Measurements from ENCODE around the gene FBXO42.
"Not testable (repeated sequence)": the region's sequence is repeated elsewhere in the genome, so short reads cannot be mapped to it uniquely, and the experiment has no call there.

Gene FBXO42

DNA sequence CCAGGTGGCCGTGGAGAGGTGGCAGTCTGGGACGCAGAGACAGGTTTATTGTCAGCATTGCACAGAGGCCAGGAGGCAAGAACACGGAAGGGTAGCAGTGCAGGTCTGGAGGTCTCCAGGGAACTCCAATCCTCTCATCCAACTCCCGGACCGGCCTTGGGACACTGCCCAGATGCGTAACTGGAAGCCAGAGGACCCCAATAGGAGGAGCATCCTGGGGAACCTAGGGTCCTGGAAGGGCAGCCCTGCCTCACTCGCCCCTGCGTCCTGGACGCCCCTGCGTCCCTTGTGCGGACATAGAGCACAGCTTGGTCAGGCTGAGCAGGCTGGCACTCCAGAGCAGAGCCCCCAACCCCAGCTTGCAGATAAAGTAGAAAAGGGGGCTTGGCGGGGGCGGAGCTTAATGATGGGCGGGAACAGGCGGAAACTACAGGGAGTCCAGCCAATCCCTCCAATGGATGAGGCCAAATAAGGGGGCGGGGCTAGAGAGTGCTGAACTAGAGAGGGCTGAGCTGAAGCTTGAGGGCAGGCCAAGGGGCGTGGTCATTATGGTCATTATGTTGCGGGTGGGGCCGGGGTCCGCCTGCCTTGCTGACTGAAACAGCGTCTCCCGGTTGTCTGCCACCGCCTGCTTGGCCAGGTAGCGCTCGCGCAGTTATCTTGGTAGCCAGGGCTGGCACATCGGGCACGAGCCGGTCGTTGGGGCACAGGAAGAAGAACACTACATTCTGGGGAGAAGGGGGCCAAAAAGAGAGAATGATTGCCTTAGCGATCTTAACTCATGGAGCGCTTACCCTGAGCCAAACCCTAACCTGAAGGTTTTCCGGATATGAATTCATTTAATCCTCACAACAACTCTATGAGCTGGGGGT lies 136.2 kb downstream of the FBXO42 start:
- DNase-seq, result peak; percentile 0

DNA sequence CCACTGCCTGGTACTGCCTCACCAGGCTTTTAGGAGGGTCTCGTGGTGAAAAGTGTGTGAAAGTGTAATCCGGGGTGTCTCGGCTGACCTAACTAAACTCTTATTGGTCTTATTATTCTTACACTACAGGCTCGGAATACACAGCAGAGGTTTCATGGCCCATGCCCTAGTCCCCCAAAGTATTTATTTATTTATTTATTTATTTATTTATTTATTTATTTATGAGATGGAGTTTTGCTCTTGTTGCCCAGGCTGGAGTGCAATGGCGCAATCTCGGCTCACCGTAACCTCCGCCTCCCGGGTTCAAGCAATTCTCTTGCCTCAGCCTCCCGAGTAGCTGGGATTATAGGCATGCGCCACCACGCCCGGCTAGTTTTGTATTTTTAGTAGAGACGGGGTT lies 137.0 kb downstream of the FBXO42 start:
- DNase-seq, result not testable (repeated sequence)

DNA sequence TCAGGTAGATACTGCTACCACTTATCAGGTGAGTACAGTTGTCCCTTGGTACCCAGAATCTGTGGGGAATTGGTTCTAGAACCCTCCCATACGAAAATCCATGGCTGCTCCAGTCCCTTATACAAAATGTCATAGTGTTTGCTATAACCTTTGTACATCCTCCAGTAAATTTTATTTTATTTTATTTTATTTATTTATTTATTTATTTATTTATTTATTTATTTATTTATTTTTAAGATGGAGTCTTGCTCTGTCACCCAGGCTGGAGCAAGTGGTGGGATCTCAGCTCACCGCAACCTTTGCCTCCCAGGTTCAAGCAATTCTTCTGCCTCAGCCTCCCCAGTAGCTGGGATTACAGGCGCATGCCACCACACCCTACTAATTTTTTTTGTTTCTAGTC lies 138.7 kb downstream of the FBXO42 start:
- not testable (repeated sequence) for DNase-seq

DNA sequence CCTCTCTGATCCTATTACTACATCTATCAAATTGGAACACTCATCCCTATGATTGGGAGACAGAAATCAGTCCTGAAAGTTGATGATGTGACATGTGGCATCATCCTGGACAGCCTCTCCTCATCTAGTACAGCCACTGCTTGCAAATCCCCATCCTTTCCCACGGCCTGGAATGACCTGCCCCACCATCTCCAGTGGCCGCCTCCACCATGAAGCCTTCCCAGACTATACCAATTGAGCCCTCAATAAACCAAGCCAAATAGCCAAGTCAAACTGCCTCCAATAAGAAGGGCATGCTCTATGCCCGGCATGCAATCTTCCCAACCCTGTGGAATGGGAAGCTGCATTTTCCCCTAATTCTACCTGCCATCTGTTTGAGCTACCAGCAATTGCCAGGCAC lies 139.3 kb downstream of the FBXO42 start:
- no peak for DNase-seq

DNA sequence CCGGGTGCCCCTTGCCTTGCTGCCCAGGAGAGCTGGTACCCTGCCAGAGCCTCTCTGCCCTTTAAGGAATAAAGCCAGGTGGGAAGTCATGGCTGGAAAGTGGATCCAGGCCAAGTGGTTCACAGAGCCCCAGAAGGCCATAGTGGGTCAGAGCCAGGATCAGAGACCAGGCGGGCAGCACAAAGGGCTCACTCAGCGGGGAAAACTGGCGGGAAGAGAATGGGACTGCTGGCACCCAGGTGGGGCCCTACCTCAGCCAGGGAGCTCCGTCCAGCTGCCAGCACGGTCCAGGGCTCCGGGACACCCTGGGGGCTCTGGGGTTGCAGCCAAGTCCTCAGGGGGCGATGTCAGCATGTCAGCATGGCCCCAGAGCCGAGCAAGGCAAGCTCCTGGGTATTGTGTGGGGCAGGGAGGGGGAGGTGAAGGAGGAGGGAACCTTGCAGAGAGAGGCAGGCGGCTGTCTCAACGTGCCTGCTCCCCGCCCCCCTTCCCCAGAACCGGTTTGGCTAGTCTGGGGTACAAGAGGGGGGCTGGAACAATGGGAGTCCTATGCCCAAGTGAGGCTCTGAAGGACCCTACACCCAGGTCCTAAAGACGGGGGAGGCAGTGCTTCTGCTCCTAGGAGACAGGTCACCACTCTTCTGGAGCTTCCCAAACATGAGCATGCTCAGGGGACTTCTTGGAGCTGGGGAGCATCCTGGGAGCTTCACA lies 139.9 kb downstream of the FBXO42 start, which contains the start of gene ARHGEF19:
Gene ARHGEF19 (minus strand): TSS at position 402 of the 711 bp plus-strand sequence. CDS start 3,598 bp downstream, outside the sequence.
- no peak for DNase-seq

DNA sequence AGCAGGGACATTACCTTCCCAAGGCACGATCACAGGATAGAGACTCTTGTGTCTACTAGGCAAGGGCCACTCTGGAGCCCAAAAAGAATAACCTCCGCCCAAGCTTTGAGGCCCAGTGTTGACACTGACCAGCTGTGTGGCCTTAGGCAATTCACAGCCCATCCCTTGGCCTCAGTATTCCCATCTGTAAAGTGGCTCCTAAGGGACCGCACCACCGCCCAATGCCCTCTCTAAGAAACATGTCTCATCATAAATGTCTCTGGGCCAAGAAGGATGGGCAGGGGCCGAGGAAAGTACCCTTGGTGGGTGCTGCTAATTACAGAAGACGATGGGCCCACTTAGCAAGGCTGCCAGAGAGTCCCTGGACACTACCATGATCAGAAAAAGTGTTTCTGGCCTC lies 140.5 kb downstream of the FBXO42 start:
- no peak for DNase-seq

DNA sequence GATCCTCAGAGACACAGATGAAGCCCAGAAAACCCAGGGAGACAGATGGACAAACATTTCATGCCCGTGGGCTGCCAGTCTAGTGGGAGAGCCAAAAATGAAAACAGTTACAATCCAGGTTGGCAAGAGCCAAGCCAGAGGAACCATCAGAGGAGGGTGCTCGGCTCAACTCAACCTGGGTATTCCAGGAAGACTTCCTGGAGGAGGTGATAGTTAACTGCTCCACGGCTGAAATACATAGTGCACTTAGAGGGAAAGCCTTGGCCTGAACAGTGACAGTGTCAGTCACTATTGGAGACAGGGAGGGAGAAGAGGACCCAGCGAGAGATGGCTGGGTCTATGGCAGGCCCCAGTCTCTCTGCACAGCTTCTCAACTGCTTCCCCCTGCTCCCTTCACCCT lies 141.7 kb downstream of the FBXO42 start:
- no peak for DNase-seq

DNA sequence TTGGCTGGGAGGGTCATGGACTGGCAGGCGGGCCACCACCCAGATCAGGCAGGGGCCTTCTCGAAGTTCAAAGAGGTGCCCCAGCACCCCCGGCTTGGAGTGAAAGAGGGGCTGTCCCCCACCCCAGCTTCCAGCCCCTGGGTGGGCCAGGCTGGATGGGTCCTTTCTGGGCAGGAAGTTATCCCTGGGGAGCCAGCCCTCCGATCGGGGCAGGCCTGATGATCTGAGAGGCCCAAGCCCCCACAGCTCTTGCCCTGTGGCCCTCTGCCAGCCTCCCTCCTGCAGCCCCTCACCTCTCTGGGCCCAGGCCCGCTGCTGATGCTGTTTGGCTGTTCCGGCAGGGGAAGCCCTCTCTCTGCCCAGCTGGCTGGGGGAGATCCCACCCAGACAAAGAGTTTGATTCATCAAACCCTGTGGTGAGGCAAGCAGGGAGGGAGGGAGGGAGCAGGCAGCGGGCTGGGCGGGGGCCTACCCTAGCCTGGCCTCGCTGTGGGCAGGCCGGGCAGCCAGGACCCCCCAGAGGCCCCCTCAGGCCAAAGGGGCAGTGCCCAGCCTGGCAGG lies 142.4 kb downstream of the FBXO42 start:
- DNase-seq, result no peak

DNA sequence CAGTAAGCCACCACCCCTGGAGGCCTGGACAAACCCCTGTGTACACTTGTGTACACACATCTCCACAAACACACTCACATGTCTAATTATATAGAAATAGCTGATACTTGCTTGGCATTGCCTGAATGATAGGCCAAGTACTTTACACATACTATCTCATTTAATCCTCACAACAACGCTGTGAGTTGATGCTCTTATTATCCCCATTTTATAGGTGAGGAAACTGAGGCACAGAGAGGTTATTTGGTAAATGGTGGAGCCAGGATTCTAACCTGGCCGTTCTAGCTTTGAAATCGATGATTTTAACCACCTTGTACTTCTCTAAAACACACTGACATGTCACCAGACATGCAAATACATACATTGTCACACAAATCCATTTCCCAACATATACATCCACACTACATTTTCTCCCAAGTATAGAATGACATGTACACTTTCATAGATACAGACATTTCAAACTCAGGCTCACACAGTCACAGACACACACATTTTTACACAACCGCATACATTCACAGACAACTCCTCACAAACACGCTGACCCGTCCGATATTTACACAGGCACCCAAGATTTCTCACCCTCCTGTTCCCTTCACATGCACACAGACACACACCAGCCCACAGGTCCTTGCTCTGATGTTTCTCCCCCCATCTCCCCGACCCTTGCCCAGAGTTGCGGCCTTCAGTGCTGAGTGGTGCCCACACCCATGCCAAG lies 143.0 kb downstream of the FBXO42 start:
- no peak for DNase-seq

DNA sequence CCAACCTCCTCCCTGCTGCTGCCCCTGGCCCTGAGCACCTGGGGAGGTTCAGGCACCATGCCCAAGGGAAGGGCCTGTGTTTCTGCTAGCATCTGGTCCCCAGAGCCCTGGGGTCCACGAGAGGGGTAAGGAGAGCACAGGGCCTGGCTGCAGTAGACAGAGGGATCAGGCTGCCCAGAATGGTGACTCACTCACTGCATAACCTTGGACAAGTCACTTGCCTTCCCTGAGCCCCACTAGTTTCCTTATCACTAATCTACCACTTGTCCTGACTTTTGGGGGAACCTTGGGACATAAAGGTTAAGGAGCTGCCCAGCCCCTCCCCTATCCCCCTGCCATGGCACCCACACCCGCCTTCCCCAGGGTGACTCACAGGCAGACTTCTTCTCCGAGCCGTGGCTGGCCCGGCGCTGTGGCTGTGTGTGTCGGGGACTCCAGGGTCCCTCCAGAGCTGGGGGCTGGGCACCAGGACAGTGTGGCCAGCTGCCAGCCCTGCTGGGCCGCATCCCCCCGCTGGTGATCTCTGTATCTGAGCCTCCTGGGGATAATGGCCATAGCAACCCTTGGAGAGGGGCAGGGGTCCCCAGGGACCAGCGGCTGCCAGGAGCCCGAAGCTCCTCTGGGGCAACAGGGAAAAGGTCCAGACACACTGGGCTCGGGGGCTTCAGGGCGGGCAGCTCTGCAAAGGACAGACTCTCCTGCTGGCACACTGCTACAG lies 143.9 kb downstream of the FBXO42 start:
- no peak for DNase-seq

DNA sequence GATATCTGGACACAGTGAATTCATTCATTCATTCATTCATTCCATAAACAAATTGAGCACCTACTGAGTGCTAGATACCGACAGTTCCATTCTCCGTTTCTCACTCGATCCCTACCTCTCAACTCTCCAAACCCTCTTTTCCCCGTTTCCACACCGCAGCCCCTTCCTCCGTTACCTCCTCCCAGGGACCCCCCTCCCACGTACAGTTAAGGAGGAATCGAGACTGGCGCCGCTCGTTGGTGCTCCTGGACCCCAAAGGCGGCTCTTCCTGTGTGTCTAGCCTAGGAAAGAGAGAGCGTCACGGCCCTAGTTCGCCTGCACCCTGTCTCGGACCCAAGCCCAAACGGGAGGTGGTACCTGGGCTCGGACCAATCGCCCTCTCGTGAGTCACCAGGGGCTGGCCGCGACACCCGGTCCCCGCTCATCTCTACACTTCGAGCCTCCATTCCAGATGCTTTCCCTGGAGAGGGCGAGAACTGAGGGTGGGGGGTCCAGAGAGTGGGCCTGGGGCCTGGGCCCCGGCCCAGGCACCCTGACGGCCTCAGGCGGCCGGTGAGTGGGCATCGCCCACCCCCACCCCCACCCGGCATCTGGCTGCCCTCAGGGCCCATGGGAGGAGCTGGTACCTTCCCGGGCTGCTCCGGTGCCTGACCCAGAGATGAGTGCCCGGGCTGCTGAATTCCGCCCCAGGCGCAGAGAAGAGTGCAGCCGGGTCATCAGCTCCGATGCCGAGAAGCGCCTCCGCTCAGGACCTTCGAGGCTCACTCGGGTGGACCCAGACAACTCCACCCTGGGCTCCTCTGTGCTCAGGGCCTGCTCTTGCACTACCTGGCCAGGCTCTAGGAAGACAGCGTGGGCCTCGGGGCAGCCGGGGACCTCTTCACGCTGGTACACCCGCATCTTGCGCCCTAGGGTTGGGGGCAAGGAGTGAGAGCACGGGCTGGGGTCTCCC lies 144.7 kb downstream of the FBXO42 start:
- DNase-seq, result no peak

DNA sequence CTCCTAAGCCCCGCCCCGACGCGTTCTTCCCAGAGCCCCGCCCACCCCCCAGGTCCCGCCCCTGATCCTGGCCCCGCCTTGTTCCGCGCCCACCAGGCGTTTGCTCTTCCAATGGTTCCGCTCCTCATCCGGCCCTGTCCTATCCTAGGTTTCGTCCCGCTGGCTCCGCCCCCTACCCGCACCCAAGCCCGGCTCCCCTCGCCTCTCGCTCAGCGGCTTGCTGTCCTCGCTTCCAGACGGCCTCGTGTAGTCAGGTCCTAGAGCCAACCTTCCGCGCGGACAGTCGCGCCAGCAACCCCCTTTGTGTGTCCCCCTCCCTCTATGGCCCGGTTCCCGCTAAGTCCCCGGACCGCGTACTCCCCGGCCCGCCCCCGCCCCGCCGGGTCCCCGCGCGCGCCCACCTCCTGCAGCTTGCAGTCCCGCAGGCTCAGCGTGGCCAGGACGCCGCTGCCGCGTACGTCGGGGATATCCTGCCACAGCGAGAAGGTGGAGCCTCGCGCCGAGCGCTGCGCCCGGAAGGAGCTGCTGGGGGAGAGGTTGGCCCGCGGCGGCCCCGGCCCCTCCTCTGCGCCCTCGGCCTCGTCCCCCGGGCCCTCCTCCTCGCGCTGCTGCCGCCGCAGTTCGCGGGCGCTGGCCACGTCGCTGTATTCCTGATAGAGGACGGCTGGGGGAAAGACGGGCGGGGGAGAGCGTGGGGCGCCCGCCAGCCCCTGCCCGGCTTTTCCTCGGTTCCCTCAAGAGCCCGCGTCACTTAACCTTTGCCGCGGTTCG lies 145.5 kb downstream of the FBXO42 start:
- peak; percentile 93 for DNase-seq

DNA sequence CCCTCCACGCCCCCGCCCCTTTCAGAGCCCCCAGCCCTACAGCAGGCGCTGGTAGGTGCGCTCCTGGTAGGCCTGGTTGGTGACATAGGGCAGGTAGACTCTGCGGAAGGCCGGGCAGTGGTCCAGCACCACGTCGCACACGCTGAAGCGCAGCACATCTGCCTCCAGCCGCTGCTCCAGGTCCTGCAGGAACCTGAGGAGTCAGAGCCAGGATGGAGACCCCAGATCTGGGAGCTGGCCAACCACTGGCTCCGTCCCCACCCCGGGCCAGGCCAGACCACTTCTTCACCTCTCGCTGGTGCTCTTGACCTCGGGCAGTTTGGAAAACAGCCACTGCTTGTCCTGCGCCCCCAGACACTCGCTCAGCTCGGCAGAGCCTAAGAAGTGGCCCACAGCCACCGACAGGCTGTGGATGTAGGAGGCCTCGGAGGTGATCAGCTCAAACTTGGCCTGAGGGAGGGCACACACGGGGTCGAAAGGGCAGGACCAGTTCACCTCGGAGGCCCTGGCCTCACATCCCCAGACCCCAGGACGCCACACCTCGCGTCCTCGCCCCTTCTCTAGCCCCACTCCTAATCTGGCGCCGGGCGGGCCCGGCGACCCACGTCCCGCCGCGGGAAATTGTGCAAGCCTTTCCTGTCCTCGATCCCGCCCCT lies 146.3 kb downstream of the FBXO42 start:
- no peak for DNase-seq

DNA sequence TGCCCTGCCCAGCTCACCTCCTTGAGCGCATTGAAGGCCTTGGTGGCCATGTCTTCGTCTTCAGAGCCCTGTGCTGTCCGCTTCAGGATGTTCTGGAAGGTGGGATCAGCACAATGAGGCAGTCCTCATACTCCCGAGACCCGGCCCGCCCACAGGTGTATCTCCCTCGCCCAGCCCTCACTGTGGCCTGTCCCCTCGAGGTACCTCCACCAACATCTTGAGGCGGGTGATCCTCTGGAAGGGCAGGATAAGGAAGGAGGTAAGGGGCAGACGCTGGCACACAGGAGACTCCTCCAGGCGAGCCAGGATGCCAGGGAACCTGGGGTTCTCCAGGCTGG lies 147.0 kb downstream of the FBXO42 start:
- no peak for DNase-seq

DNA sequence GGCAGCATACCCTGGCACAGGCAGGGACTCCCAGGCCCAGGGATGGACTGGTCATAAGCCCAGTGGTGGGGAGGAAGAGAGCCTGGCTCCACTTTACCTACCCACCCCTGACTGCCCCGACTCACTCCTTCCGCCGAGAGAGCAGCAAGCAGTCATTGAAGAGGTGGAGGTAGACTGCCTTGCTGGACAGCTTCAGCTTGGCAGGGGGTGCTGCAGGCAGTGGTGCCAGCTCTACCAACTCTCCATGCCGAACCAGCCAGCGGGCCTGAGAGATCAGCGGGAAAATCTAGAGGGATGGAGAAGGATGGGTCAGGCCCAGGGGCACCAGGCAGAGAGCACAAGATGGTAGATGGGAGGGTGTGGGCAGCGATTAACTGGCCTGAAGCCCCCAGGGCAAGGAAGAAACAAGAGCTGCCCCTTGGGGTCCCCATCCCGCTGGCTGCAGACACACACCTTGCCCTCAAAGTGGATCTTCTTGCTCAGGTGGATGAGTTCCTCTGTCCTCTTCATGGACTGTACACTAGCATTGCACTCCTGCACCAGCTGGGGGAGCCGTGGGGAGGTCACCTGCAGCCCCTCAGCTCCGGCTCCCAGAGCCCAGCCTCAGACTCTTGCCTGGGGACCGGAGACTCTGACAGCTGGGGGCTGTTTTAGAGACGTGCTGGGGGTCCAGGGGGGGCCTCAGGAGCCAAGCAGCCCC lies 147.5 kb downstream of the FBXO42 start:
- DNase-seq, result no peak

DNA sequence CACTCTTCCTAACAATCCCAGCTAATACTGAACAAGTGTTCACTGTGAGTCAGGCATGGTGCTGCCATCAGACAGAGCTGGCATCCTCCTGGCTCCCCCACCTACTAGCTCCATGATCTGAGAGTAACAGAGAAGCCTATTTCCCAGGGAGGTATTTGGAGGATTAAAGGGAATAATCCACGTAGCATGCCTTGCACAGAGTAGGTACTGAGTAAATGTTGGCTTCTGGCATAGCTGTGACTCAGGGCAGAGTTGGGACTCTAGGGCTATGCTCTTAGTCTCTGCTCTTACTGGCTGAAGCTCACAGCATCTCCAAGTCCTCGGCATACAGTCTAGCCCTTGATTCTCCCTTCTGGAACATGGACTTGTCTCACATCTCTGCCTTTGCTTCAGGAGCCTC lies 148.1 kb downstream of the FBXO42 start:
- no peak for DNase-seq

DNA sequence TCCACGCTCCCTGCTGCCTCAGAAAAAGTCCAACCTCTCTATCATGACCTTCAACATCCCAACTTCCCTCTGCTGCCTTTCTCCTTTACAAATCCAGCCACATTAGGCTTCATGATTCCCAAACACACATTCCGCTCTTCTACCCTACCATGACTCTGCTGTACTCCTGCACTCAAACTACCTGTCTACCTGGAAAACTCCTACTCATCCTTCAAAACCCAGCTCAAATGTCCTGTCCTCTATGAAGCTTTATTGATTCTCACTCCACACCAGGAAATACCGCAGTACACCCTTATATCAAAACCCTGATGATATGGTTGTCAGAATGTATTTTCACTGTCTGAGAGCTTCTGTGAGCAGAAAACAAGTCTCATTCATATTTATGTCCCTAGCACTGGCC lies 148.7 kb downstream of the FBXO42 start:
- DNase-seq, result no peak

DNA sequence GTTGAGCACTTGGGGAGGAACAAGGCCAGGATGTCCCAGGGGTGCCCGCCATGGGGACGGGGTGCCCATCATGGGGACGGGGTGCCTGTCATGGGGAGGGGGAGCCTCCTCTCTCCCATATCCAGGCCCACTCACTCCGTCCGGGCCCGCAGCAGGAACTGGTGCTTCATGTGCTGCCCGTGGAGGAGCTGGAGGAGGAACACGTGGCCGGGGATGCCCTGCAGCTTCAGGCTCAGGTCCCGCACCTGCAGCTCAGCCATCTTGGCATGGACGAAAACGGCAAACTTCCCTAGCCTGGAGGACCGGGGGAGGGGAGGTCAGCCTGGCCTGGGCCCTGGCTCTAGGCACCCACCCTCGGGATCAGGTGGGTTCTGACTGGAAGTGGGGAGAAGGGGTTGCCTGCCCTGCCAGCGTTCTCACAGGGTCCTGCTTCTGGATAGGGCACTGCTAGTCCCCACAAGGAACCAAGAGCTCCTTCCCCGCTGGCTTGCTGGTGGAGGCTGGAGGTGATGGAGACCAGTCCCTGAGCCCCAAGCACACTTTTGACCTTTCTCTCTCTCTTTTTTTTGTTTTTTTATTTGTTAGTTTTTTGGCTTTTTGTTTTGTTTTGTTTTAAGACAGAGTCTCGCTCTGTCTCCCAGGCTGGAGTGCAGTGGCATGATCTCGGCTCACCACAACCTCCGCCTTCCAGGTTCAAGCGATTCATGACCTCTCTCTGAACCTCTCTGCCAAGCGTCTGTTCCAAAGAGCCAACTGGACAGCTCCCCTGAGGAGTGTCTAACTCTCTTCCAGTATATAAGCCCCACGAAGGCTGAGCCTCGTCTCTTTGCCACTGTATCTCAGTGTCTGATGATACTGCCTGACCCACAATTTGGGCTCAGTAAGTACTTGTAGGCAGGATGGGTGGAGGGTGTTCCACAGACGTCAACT lies 149.7 kb downstream of the FBXO42 start:
- DNase-seq, result no peak
